NCI-H345 treated with DMSO at 0.1 percent for 48 hours (cell line): Measurements from ENCODE around the gene TSHZ2.

Experiments
- DNase-seq: peaks from one replicate; lab custom pipeline; 2025; ENCODE audit not compliant: unreplicated experiment; lab: John Stamatoyannopoulos, UW

The TSHZ2 gene

GRCh38 chr20:53190225-53190624 is 218.1 kb downstream of the TSHZ2 start:
- DNase-seq = no peak

GRCh38 chr20:53191957-53192356 is 219.8 kb downstream of the TSHZ2 start:
- no peak for DNase-seq

DNA sequence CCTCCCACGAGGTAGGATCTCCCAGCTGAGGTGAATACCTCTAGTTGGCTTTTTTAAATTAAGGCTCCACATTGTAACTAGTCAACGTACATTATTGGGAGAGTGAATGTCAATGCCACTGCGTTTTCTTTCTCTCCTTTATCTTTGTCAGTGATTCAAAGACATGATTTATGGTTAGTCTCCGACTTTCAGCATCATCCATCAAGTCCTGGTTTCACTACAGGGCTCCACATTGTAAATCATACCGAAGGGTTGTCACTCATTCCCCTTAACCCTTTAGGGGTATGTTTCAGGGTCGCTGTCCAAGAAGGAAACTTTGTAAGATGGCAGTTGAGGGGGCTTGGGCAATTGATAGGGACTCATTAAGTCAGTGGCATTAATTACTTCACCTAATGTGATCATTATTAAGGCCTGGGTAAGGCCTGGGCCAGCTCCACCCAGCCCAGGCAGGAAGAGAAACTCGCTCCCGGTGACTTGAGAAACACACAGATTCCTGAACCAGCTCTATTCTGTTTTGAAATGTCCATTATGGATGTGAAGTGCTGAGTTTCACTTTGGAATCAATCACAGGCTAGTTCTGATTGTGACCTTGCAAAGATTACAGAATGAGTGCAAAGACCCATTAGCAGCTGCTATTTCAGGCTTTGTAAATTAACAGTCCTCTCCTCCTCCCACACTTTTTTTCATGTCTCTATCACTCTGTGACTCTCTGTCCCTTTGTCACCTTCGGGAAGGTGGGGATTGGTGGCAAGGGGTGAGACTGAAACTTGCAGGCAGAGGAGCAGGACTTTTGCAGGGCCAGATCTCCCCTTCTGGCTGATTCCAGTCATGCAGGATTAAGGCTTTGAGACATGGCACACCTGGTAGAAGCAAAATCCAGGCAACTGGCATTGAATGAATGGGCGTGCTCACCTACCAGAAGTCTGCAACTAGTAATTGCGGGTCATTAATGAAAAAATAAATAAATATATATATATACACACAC is 222.4 kb downstream of the TSHZ2 start:
- DNase-seq = no peak

DNA sequence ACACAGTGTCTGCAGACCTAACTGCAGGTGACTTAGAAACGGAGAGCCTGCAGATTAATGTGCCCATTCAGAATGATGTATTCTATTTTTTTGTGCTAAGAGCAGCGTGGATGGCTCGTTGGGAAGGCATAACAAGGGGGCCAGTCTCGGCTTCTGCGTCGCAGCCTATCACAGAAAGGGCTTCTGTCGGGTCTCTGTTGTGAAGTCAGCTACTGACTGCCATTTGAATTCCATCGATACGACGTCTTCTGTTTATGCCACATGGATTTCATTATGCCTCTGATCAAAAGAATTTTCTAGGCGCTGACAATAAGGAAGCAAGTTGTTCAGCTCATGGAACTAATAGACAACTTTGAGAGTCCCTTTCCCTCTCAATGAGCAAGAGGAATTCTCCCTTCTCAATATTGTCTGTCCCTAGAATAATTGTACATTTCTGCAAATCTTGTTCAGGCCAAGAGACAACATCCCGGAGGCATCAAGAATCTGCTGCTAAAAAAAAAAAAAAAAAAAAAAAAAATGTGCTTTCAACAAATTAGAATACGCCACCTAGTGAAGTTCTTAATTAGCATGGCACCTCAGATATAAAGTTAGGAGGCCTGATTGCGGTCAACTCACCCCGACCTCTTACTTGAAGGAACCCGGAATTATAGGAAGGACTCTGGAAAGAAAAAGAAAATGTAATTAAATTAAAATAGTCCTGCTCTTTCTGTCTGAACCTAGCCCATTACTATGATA is 223.9 kb downstream of the TSHZ2 start:
- no peak for DNase-seq

DNA sequence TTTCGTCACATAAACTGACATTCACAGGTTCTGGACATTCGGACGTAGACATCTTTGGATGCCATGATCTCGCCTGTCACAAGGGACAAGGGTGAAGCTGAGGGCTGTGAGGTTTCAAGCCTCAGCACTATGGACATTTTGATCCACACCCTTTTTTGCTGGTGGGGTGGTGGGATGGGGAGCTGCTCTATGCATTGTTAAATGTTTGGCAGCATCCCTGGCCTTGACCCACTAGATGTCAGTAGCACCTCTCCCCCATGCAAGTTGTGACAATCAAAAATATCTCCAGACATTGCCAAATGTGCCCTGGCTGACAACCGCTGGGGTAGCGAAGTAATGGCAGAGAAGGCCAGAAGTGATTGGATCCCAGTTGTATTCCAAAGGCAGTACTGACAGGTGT is 229.4 kb downstream of the TSHZ2 start:
- DNase-seq = no peak

GRCh38 chr20:53202777-53203176 is 230.6 kb downstream of the TSHZ2 start:
- no peak for DNase-seq

DNA sequence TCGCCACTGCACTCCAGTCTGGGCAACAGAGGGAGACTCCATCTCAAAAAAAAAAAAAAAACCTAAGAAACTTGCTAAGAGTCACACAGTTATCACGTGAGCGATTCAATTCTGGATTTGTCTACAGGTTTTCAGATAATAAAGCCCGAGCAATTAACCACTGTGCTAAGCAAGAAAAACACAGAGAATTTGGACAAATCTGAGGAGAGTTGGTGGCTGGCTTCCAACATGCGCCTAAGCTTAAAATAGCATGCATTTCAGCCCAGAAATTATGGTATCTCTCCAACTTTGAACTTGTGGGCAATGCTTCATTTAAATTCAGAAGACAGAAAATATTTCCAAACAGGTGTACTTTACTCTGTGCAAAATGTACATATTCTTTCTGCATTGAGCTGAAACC is 232.9 kb downstream of the TSHZ2 start:
- no peak for DNase-seq

DNA sequence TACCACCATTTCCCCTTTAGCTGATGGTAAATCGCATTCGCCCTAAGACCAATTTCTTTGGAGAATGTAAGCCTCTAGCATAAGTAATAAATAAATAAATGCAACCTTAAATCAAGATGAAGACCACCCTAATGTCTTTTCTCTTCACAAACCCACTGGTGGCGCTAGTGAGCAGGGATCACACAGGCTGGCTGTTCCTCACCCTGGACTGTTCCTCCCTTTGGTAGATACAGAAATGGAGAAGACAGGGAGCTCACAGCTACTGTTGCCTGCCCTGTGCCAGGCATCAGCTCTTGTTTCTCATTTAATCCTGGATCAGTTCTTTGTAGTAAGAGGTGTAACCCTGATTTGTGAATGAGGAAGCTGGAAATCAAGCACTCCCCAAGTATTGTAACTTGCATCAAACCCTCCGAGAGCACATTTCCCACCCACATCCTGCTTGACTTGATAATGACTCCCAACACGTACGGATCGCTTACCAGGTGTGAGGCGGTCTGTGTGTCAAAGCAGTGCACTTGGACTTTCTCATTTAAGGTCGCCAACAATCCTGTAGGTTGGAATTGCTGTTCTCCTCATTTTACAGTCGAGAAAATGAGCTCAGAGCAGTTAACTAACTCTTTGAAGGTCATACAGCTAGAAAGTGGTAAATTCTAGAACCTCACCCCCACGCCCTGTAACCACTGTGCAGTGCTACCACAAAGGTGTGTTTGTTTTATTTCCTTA is 236.1 kb downstream of the TSHZ2 start:
- DNase-seq = no peak

- no peak for DNase-seq
These were observed 237.9 kb downstream of the TSHZ2 start for GRCh38 chr20:53210041-53210440.

- no peak for DNase-seq
These were observed 238.8 kb downstream of the TSHZ2 start for GRCh38 chr20:53210931-53211330.

- DNase-seq = no peak
These were observed 239.9 kb downstream of the TSHZ2 start for GRCh38 chr20:53212018-53212417.

GRCh38 chr20:53214392-53214791 is 242.2 kb downstream of the TSHZ2 start:
- DNase-seq = no peak

DNA sequence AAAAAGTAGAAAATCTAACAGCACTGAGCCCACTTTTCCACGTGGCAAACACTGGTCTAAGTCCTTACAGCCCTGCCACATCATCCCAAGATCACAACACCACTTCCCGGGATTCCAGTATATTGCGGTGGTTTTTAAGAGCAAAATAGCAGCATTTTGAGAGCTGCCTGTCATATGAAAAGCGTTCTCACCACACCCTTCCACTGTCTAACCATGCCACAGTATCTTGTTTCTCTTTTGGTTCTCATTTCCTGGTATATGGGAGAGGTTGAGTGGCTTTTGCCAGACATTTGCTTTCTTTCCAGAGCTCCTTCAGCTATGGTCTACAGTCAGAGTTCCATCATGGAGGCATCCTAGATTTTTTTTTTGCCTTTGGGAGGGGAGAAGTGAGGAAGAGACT is 243.0 kb downstream of the TSHZ2 start:
- DNase-seq = no peak

- no peak for DNase-seq
These were observed 244.3 kb downstream of the TSHZ2 start for GRCh38 chr20:53216478-53216855.

DNA sequence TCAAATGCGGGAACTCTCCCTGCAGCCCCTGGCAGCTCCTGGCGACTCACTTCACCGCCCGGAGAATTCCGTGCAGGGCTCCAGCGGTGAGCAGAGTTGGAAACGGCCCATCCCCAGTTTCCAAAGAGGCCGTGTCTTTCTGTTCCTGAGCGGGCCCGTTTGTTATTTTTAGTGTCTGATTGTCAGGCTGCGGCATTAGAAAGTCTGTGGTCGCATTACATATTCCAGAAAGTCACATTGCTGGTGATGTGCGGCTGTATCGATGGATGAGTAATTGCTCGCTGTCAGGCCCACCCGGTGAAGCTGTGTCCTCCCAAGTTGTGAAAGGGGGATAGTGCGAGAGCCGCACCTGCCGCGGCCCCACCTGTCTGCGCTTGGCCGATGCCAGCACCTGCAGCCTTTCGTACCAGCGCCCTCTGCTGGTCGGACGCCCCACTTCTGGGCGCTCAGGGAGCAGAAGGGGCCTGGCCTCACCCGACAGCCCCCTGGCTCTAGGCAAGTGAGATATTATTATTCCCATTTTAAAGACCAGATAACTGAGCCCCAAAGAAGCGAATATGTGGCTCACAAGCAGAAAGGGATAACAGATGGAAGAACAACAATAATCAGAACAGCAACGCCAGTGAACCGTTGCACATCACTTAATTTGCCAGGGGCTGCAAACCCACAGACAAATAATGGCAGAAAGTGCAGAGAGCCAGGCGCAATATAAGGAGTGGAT is 244.9 kb downstream of the TSHZ2 start:
- DNase-seq = peak; percentile 63

GRCh38 chr20:53220482-53221307 is 248.5 kb downstream of the TSHZ2 start:
- no peak for DNase-seq

- no peak for DNase-seq
These were observed 249.6 kb downstream of the TSHZ2 start for GRCh38 chr20:53221731-53222130.

DNA sequence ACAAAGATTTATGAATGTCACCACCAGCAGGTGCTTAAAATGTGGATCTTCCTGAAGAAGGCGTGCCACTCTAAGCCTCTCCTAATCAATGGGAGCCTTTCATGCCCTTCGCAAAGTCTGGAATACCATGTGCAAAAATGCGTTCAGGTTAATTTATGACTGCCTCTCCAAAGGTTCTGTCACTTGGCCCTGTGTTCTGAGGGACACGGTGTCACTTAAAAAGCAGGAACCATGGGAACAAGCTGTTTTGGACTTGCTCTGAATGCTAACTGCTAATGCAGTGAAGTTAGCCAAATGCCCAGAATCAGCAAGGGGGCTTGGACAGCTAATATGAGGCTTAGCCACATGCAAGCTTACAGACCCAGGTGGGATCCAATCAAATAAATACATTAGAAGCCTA is 250.3 kb downstream of the TSHZ2 start:
- no peak for DNase-seq

DNA sequence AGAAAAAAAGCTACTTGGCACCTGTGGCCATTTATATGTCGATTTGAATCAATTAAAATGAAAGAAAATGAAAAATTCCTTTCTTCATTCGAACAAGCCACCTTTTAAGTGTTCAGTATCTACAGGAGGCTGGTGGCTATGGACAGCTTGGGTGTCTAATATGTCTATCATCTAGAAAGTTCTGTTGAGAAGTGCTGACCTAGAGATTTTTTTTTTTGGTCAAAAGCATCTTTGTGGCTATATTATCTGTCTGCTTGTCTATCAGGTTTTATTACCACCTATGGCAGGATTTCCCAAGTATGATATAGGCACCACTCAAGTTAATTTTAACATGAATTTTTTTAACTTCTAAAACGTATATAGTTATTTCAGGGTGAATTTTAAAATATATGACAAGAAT is 250.8 kb downstream of the TSHZ2 start:
- no peak for DNase-seq

- no peak for DNase-seq
These were observed 251.5 kb downstream of the TSHZ2 start for GRCh38 chr20:53223626-53224172.
